ENCODE data around the gene CLCNKA. TPM values are rescaled to one million over a fixed set of nuclear protein-coding genes. Genes with fewer than 3 reads are reported as not detected.

Gene CLCNKA
- polyA plus RNA-seq, 1 of the 3 experiments (the other 2 are of a cell fraction), result 0.03 TPM

- no peaks in the 10 kb centered on the region for H3K27me3 ChIP-seq (ENCODE audit: insufficient read depth)
- no peaks in the 10 kb centered on the region for H3K79me2 ChIP-seq (ENCODE audit: insufficient read depth)
- H3K27ac ChIP-seq (ENCODE audit: low read depth in 2 of 2, low read length in 1 of 2), result no peak overlapping the region
- CTCF ChIA-PET, result interaction anchor here (1.9 to 4.8 kb wide), 3 partner anchors 17 to 41 kb away, joined by 8 to 27 read pairs (median 14); no protein-coding TSS in a partner anchor
- TF ChIP-seq CHD2 (IDR thresholded peaks at IDR 0.05; ENCODE audit: low read length, partially characterized antibody) (no peak), ZBTB33 (IDR thresholded peaks at IDR 0.05; ENCODE audit: borderline replicate concordance, low read depth) (no peak), MXI1 (IDR thresholded peaks at IDR 0.05; ENCODE audit: low read depth, low read length) (no peak), NRF1 (IDR thresholded peaks at IDR 0.05; ENCODE audit: low read depth, low read length) (no peak), USF1 (IDR thresholded peaks at IDR 0.05; ENCODE audit: borderline replicate concordance, low read depth) (no peak), EZH2phosphoT487 (IDR thresholded peaks at IDR 0.05; ENCODE audit: borderline replicate concordance, low read depth) (no peak), IRF3 (IDR thresholded peaks at IDR 0.05; ENCODE audit: low read depth, low read length) (no peak), JUND (IDR thresholded peaks at IDR 0.05) (no peak), RFX5 (IDR thresholded peaks at IDR 0.05; ENCODE audit: low read length) (no peak), SMC3 (IDR thresholded peaks at IDR 0.05; ENCODE audit: low read depth, low read length) (no peak), SIN3A (IDR thresholded peaks at IDR 0.05; ENCODE audit: borderline replicate concordance, low read depth, low read length) (no peak), RAD21 (IDR thresholded peaks at IDR 0.05; ENCODE audit: low read length) (no peak), RXRA (IDR thresholded peaks at IDR 0.05; ENCODE audit: borderline replicate concordance, low read depth) (no peak), MEF2A (IDR thresholded peaks at IDR 0.05; ENCODE audit: borderline replicate concordance, low read depth) (no peak), PBX3 (IDR thresholded peaks at IDR 0.05) (no peak), USF2 (IDR thresholded peaks at IDR 0.05; ENCODE audit: borderline replicate concordance, low read depth, low read length) (no peak), EP300 (IDR thresholded peaks at IDR 0.05; ENCODE audit: borderline replicate concordance in 1 of 2, low read depth in 1 of 2, low read length in 1 of 2) (no peak), FOSL2 (IDR thresholded peaks at IDR 0.05; ENCODE audit: borderline replicate concordance, low read depth) (no peak)
- H3K4me2 ChIP-seq, result no peak overlapping the region
- peaks cover 10 to 56% of the 10 kb centered on the region in 2 experiments; a peak in 2 of 4 replicates for H3K4me1 ChIP-seq (ENCODE audit: control insufficient read depth in 1 of 2, insufficient read depth in 2 of 2, low read depth in 1 of 2, low read length in 1 of 2)
- no peak overlapping the region for H3K4me3 ChIP-seq (ENCODE audit: low read depth in 2 of 2, low read length in 1 of 2)
- POLR2A ChIA-PET, result no interaction called here
- H3K9me3 ChIP-seq, result no peaks in the 10 kb centered on the region
- H3F3A ChIP-seq (replicated peaks; ENCODE audit: insufficient read depth), result no peaks in the 10 kb centered on the region
- H4K20me1 ChIP-seq (ENCODE audit: insufficient read depth), result no peaks in the 10 kb centered on the region
- no peaks in the 10 kb centered on the region for H3K36me3 ChIP-seq (replicated peaks in 1 of 2; ENCODE audit: control insufficient read depth in 1 of 2, insufficient read depth in 2 of 2, low read length in 1 of 2)
- no peaks in the 10 kb centered on the region for H3K9me2 ChIP-seq
- 91% methylated on average over 8 of the region's 25 CpGs for WGBS (ENCODE audit: low lambda C conversion rate)
- no peak overlapping the region for H3K9ac ChIP-seq
- DNase-seq, result no peak
- no peak overlapping the region for H2AFZ ChIP-seq (ENCODE audit: low read depth)
Observed at GRCh38 chr1:16015491-16015890, 6.3 kb upstream of the CLCNKA start.
